A549 (cell line): ENCODE measurements around the gene RAPSN. TPM values are rescaled to one million over a fixed set of nuclear protein-coding genes. Genes with fewer than 3 reads are reported as not detected.
A peak's percentile ranks its signal among the peaks of the same experiment; 100 is the strongest.

ENCODE experiments used
- ATAC-seq, 2 experiments: fragments of 200-7000 bp in 1 of 2; fragments of >200 bp in 1 of 2; cut with Nextera tagmentation in 1 of 2; cut with Tn5 transposase in 1 of 2; 3 replicates each; pipeline versions ENCODE4 v1.8.0 to v1.9.1; 2018 to 2020; ENCODE audit warnings: mild to moderate bottlenecking in 1 of 2, moderate library complexity in 1 of 2
- CTCF ChIA-PET: fragments of 300-600 bp; sonication (Branson Sonifier 250); formaldehyde crosslinking; extraction: SDS; loops from one replicate; lab custom pipeline; 2021; ENCODE audit warnings: antibody characterized with exemption, inconsistent platforms; lab: Yijun Ruan, JAX
- POLR2A ChIA-PET: fragments of 350-600 bp; formaldehyde crosslinking; extraction: SDS; loops from one replicate; lab custom pipeline; 2021; ENCODE audit warnings: antibody characterized with exemption, inconsistent platforms; lab: Yijun Ruan, JAX
- DNase-seq, 2 experiments: peaks; one replicate each; pipeline versions ENCODE4 v3.0.0 to v3.0.0-alpha.2; 2011 to 2016; ENCODE audit warnings: low read depth in 1 of 2, low spot score in 1 of 2
- FAIRE-seq: peaks from 2 replicates; lab custom pipeline; 2011; peaks lifted over from hg19 to GRCh38; lab: Jason Lieb, UNC
- H3K27ac ChIP-seq, 2 experiments: fragments of >200 bp; sonication (Bioruptor Twin); formaldehyde crosslinking; 3 replicates each; pipeline ENCODE4 v1.5.1; 2016 to 2017
- H3K4me1 ChIP-seq: fragments of >200 bp; sonication (Bioruptor Twin); formaldehyde crosslinking; 3 replicates; pipeline ENCODE4 v1.6.1; 2016
- H3K4me2 ChIP-seq: fragments of >200 bp; sonication (Bioruptor Twin); formaldehyde crosslinking; 3 replicates; pipeline ENCODE4 v1.6.1; 2016
- H3K4me3 ChIP-seq: fragments of >200 bp; sonication (Bioruptor Twin); formaldehyde crosslinking; 3 replicates; pipeline ENCODE4 v1.5.1; 2016
- H3K9me3 ChIP-seq: fragments of >200 bp; sonication (Bioruptor Twin); formaldehyde crosslinking; 3 replicates; pipeline ENCODE4 v1.6.1; 2016
- BHLHE40 ChIP-seq: IDR thresholded peaks from 2 replicates; pipeline ENCODE4 v1.6.1; 2012; ENCODE audit warnings: low read depth, low read length, inconsistent platforms
- CHD2 ChIP-seq: fragments of 150-350 bp; IDR thresholded peaks from 2 replicates; pipeline ENCODE4 v1.6.1; 2014; ENCODE audit warnings: low read length; ENCODE audit not compliant: partially characterized antibody
- CHD4 ChIP-seq: fragments of 200-600 bp; sonication (generic); IDR thresholded peaks from 2 replicates; pipeline ENCODE4 v1.6.1; 2016; ENCODE audit warnings: antibody characterized with exemption, mild to moderate bottlenecking, borderline replicate concordance
- EHF ChIP-seq: fragments of 250-450 bp; sonication (Bioruptor Pico); IDR thresholded peaks from 2 replicates; pipeline ENCODE4 v1.5.0; 2020; ENCODE audit warnings: mild to moderate bottlenecking
- FOXS1 ChIP-seq: fragments of 250-450 bp; sonication (Bioruptor Pico); IDR thresholded peaks from 2 replicates; pipeline ENCODE4 v1.5.0; 2020; ENCODE audit warnings: mild to moderate bottlenecking, moderate library complexity
- HDAC2 ChIP-seq: fragments of 200-600 bp; sonication (generic); IDR thresholded peaks from 2 replicates; pipeline ENCODE4 v1.6.1; 2016
- KDM1A ChIP-seq: fragments of 200-600 bp; sonication (generic); IDR thresholded peaks from 2 replicates; pipeline ENCODE4 v1.6.1; 2016; ENCODE audit warnings: low read depth, mild to moderate bottlenecking
- NPAS2 ChIP-seq: fragments of 250-450 bp; sonication (Bioruptor Pico); IDR thresholded peaks from 2 replicates; pipeline ENCODE4 v1.8.0; 2022; ENCODE audit warnings: mild to moderate bottlenecking, moderate library complexity, borderline replicate concordance
- PHF8 ChIP-seq: fragments of 200-600 bp; sonication (generic); IDR thresholded peaks from 2 replicates; pipeline ENCODE4 v1.6.1; 2016; ENCODE audit warnings: low read depth, mild to moderate bottlenecking, antibody characterized with exemption, moderate library complexity, borderline replicate concordance
- POLR2AphosphoS2 ChIP-seq: conservative IDR thresholded peaks from 2 replicates; pipeline ENCODE4 v1.6.1; 2012; ENCODE audit warnings: low read length, improper control_type of control experiment, inconsistent platforms
- RFX5 ChIP-seq: fragments of 450-650 bp; IDR thresholded peaks from 2 replicates; pipeline ENCODE4 v1.7.1; 2014; ENCODE audit warnings: antibody characterized with exemption, mild to moderate bottlenecking, moderate library complexity
- SMC3 ChIP-seq: fragments of >200 bp; sonication (Bioruptor Twin); formaldehyde crosslinking; IDR thresholded peaks from 3 replicates; pipeline ENCODE4 v1.6.1; 2018; ENCODE audit warnings: inconsistent platforms
- SREBF2 ChIP-seq: fragments of 450-650 bp; IDR thresholded peaks from 2 replicates; pipeline ENCODE4 v1.6.1; 2014; ENCODE audit warnings: mild to moderate bottlenecking, moderate library complexity
- TP53 ChIP-seq: fragments of 250-450 bp; sonication (Bioruptor Pico); IDR thresholded peaks from 2 replicates; pipeline ENCODE4 v1.5.0; 2021; ENCODE audit warnings: mild to moderate bottlenecking, moderate library complexity
- ZC3H11A ChIP-seq: fragments of 450-650 bp; IDR thresholded peaks from 2 replicates; pipeline ENCODE4 v1.6.1; 2014; ENCODE audit warnings: antibody characterized with exemption, mild to moderate bottlenecking
- ZFP36 ChIP-seq: fragments of 450-650 bp; IDR thresholded peaks from 2 replicates; pipeline ENCODE4 v1.6.1; 2014; ENCODE audit warnings: borderline replicate concordance; ENCODE audit not compliant: partially characterized antibody
- ZNF302 ChIP-seq: fragments of 250-450 bp; sonication (Bioruptor Pico); IDR thresholded peaks from 2 replicates; pipeline ENCODE4 v1.9.0; 2021; ENCODE audit warnings: inconsistent platforms, mild to moderate bottlenecking, moderate library complexity
- WGBS: methylation state at CpG from one replicate; pipeline ENCODE4 v1.1.6; 2017; ENCODE audit errors: missing lambda C conversion rate; 5-methylcytosine and 5-hydroxymethylcytosine counted together
- polyA plus RNA-seq, 4 experiments: library from polyadenylated mRNA; depleted of rRNA in 3 of 4; stranded (reverse); fragments of >200 nt; fragmentation: RNase III in 1 of 4; extraction: RNeasy Plus Mini Kit Qiagen cat#74134 plus additional on column Dnase treatment in 1 of 4; gene quantifications; 2 replicates in 3 of 4; 3 replicates in 1 of 4; pipeline ENCODE4 v1.2.3, GENCODE V29; 2011 to 2017
- TF ChIP-seq, protein P1 (sequence below): fragments of >200 bp; sonication (Bioruptor Twin); formaldehyde crosslinking; IDR thresholded peaks from 2 replicates; pipeline ENCODE4 v1.6.1; 2016
- TF ChIP-seq, protein P2 (sequence below): fragments of >200 bp; sonication (Bioruptor Twin); formaldehyde crosslinking; IDR thresholded peaks from 3 replicates; pipeline ENCODE4 v1.6.1; 2016
- TF ChIP-seq, protein P3 (sequence below): IDR thresholded peaks from 2 replicates; pipeline ENCODE4 v1.6.1; 2012
- TF ChIP-seq, protein P4 (sequence below): fragments of 250-450 bp; sonication (Bioruptor Pico); IDR thresholded peaks from 2 replicates; pipeline ENCODE4 v1.5.0; 2020; ENCODE audit warnings: low read depth, mild to moderate bottlenecking, moderate library complexity
- TF ChIP-seq, protein P5 (sequence below): fragments of 250-450 bp; sonication (Bioruptor Pico); IDR thresholded peaks from 2 replicates; pipeline ENCODE4 v1.5.0; 2021; ENCODE audit warnings: mild to moderate bottlenecking, moderate library complexity, borderline replicate concordance

Gene RAPSN
- polyA plus RNA-seq, 2 of the 4 experiments (the other 2 are of a cell fraction): 0.12 to 0.17 TPM

DNA sequence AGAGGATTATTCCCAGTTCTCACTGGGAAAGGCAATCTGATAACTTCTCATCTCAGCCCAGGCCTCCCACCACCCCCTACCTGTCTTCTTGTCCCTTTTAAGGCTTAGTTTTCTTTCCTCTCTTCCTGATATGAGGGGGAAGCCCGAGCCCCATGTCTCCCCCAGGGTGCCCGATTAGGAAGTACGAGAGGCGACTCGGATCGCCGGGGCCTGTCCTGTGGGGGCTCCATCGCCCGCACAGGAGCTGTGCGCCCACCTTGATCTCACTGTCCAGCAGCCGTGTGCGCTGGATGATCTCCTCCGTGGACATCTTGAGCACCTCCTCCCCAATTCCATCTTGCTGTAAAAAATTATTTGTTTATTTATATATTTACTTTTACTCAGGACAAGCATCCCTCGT is 23.3 kb downstream of the RAPSN start:
- H3K27ac ChIP-seq: peak overlapping the region; percentile 88 to 92
- H3K4me1 ChIP-seq: peaks cover 14% of the 10 kb centered on the region
- POLR2A ChIA-PET: interaction anchor here (1.0 kb wide), 1 partner anchor 9 kb away, joined by 4 read pairs; no protein-coding TSS in a partner anchor
- no peak for ATAC-seq
- CTCF ChIA-PET: interaction anchor here (0.8 to 8.1 kb wide), 5 partner anchors 9 to 51 kb away, joined by 3 to 75 read pairs (median 4); partner anchors contain the start of gene SLC39A13
- no peak for DNase-seq
- FAIRE-seq: no peak
- 0% methylated on average over 14 of the region's 14 CpGs for WGBS
- H3K9me3 ChIP-seq: no peaks in the 10 kb centered on the region
- H3K4me2 ChIP-seq: peak overlapping the region; percentile 96
- TF ChIP-seq FOXS1 (CRISPR knock-in tag): no peak
- TF ChIP-seq, protein P1, sequence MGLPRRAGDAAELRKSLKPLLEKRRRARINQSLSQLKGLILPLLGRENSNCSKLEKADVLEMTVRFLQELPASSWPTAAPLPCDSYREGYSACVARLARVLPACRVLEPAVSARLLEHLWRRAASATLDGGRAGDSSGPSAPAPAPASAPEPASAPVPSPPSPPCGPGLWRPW: no peak
- peak overlapping the region; percentile 68 for H3K4me3 ChIP-seq

DNA sequence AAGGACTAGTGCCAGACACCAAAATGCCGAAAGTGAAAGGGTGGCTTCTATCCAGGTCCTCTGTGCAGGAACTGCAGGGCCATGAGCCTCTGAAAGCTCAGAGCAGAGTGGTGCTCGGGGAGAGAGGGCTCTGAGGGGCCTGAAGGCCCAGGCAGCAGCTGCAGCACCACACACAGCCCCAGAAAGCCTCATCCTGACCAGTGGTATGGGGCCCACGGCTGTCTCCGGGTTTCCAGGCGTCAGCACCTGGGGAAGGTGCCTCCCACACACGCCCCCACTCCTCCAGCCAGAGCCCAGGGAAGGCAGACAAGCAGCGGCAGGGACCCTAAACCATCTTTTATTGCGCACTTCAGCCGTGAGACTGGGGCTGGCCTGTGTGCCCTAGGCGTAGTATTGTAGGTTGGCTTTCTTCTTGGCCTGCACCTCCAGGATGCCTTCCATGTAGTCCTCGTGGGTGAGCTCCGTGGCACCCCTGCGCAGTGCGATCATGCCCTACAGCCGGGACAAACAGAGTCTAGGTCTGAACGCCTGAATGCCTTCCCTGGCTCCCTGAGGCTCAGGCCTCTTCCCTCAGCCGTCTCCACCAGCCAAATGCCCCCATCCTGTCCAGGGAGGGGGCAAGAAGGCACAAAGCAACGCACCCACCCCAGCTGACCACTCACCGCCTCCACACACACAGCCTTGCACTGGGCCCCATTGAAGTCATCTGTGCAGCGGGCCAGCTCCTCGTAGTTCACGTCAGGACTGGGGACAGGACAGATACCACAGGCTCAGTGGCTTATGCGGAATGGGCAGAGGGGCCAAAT is 30.3 kb downstream of the RAPSN start:
- no peak overlapping the region for H3K4me2 ChIP-seq
- FAIRE-seq: no peak
- TF ChIP-seq POLR2AphosphoS2 (no peak), ZFP36 (no peak), CHD2 (no peak), FOXS1 (CRISPR knock-in tag) (no peak), PHF8 (no peak), SREBF2 (no peak), HDAC2 (no peak), SMC3 (no peak), CHD4 (no peak), TP53 (CRISPR knock-in tag) (no peak), BHLHE40 (no peak)
- TF ChIP-seq, protein P2, sequence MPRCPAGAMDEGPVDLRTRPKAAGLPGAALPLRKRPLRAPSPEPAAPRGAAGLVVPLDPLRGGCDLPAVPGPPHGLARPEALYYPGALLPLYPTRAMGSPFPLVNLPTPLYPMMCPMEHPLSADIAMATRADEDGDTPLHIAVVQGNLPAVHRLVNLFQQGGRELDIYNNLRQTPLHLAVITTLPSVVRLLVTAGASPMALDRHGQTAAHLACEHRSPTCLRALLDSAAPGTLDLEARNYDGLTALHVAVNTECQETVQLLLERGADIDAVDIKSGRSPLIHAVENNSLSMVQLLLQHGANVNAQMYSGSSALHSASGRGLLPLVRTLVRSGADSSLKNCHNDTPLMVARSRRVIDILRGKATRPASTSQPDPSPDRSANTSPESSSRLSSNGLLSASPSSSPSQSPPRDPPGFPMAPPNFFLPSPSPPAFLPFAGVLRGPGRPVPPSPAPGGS: no peak
- TF ChIP-seq, protein P3, sequence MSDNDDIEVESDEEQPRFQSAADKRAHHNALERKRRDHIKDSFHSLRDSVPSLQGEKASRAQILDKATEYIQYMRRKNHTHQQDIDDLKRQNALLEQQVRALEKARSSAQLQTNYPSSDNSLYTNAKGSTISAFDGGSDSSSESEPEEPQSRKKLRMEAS: no peak
- TF ChIP-seq, all 56 proteins: peak for 0
- peaks cover 11% of the 10 kb centered on the region for H3K4me1 ChIP-seq
- no peak overlapping the region for H3K4me3 ChIP-seq
- POLR2A ChIA-PET: interaction anchor here (0.9 kb wide), 1 partner anchor 11 kb away, joined by 3 read pairs; no protein-coding TSS in a partner anchor
- no peaks in the 10 kb centered on the region for H3K9me3 ChIP-seq
- DNase-seq (no peak), ATAC-seq (peak in 1 of 2 experiments; percentile 2; a peak in 2 of 6 replicates)
- H3K27ac ChIP-seq: no peak overlapping the region
- WGBS: 90% methylated on average over 16 of the region's 23 CpGs
- CTCF ChIA-PET: interaction anchor here (0.7 to 1.1 kb wide), 4 partner anchors 8 to 45 kb away, joined by 3 to 4 read pairs (median 3); no protein-coding TSS in a partner anchor

DNA sequence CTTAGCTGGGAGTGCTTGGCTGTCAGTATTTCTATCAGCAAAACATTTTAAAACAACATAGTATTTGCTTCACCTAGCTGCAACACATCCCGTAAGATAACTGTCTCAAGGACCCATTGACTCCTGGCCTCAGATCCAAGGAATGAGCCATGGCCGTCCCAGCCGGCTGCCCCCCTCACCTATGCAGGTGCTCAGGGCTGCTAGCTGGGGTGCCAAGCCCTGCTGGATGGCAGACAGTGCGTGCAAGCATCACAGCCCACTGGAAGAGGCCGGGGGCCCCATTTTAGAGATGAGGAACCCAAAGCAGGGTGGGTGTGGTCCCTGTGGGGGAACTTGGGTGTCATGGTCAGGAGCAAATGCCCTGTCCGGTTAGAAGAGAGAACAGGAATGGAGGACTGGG is 31.2 kb downstream of the RAPSN start:
- no peak overlapping the region for H3K4me2 ChIP-seq
- no peak for DNase-seq
- 93% methylated on average over 6 of the region's 6 CpGs for WGBS
- peaks cover 11% of the 10 kb centered on the region for H3K4me1 ChIP-seq
- TF ChIP-seq ZNF302: no peak
- TF ChIP-seq, protein P4, sequence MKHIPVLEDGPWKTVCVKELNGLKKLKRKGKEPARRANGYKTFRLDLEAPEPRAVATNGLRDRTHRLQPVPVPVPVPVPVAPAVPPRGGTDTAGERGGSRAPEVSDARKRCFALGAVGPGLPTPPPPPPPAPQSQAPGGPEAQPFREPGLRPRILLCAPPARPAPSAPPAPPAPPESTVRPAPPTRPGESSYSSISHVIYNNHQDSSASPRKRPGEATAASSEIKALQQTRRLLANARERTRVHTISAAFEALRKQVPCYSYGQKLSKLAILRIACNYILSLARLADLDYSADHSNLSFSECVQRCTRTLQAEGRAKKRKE (CRISPR knock-in tag): no peak
- TF ChIP-seq SMC3: no peak
- no peak for TF ChIP-seq ZC3H11A
- TF ChIP-seq NPAS2 (CRISPR knock-in tag): no peak
- TF ChIP-seq KDM1A: no peak
- TF ChIP-seq, protein P2: no peak
- no peak for TF ChIP-seq RFX5
- no peak for TF ChIP-seq EHF (CRISPR knock-in tag)
- no peak for TF ChIP-seq CHD4
- TF ChIP-seq, protein P5, sequence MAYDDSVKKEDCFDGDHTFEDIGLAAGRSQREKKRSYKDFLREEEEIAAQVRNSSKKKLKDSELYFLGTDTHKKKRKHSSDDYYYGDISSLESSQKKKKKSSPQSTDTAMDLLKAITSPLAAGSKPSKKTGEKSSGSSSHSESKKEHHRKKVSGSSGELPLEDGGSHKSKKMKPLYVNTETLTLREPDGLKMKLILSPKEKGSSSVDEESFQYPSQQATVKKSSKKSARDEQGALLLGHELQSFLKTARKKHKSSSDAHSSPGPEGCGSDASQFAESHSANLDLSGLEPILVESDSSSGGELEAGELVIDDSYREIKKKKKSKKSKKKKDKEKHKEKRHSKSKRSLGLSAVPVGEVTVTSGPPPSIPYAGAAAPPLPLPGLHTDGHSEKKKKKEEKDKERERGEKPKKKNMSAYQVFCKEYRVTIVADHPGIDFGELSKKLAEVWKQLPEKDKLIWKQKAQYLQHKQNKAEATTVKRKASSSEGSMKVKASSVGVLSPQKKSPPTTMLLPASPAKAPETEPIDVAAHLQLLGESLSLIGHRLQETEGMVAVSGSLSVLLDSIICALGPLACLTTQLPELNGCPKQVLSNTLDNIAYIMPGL (CRISPR knock-in tag): no peak
- TF ChIP-seq, all 56 proteins: peak for 0
- no peak for ATAC-seq
- no peak overlapping the region for H3K4me3 ChIP-seq
- H3K9me3 ChIP-seq: no peaks in the 10 kb centered on the region
- H3K27ac ChIP-seq: no peak overlapping the region
- no peak for FAIRE-seq
- CTCF ChIA-PET: interaction anchor here (0.9 to 4.8 kb wide), 2 partner anchors 13 to 45 kb away, joined by 3 to 26 read pairs; no protein-coding TSS in a partner anchor
- POLR2A ChIA-PET: interaction anchor here (0.9 kb wide), 1 partner anchor 10 kb away, joined by 3 read pairs; no protein-coding TSS in a partner anchor
